ENCODE data around the gene INS. TPM values are rescaled to one million over a fixed set of nuclear protein-coding genes. Genes with fewer than 3 reads are reported as not detected.

INS gene
- total and polyA plus RNA-seq, 2 donors = 0.42 to 2.4 TPM

DNA sequence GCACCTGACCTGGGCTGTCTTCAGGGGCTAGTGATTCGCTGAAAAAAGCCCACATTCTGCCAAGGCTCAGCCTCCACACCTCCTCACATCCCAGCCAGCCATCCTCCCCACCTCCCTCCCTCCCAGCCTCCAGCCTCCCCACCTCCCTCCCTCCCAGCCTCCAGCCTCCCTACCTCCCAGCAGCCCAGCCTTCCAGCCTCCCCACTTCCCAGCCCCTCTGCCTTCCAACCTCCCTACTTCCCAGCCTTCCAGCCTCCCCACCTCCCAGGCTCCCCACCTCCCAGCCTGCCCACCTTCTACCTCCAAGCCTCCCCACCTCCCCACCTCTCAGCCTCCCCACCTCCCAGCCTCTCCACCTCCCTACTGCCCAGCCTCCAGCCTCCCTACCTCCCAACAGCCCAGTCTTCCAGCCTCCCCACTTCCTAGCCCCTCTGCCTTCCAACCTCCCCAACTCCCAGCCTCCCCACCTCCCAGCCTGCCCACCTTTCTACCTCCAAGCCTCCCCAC, 44.3 kb upstream of the INS start:
- 86% methylated on average over 1 of the region's 1 CpG for WGBS
- Histone ChIP-seq H3K9me3 (ENCODE audit: control insufficient read depth in 2 of 2, insufficient read depth in 1 of 2, low read length in 1 of 2) (peaks cover 0 to 3% of the 10 kb centered on the region in 2 donors), H3K27ac (ENCODE audit: low read depth in 1 of 2, low read length in 1 of 2) (no peak overlapping the region), H3K27me3 (ENCODE audit: control insufficient read depth in 2 of 2, insufficient read depth in 1 of 2, low read length in 1 of 2) (no peaks in the 10 kb centered on the region), H3K4me3 (ENCODE audit: low read length in 2 of 2) (no peak overlapping the region), H3K36me3 (ENCODE audit: control insufficient read depth in 2 of 2, insufficient read depth in 2 of 2, low read length in 1 of 2) (no peaks in the 10 kb centered on the region), H3K4me1 (ENCODE audit: control insufficient read depth in 2 of 2, insufficient read depth in 2 of 2, low read length in 2 of 2) (peaks cover 0 to 15% of the 10 kb centered on the region in 2 donors)
- DNase-seq (ENCODE audit: low read depth in 6 of 9, low spot score in 9 of 9) = no peak

DNA sequence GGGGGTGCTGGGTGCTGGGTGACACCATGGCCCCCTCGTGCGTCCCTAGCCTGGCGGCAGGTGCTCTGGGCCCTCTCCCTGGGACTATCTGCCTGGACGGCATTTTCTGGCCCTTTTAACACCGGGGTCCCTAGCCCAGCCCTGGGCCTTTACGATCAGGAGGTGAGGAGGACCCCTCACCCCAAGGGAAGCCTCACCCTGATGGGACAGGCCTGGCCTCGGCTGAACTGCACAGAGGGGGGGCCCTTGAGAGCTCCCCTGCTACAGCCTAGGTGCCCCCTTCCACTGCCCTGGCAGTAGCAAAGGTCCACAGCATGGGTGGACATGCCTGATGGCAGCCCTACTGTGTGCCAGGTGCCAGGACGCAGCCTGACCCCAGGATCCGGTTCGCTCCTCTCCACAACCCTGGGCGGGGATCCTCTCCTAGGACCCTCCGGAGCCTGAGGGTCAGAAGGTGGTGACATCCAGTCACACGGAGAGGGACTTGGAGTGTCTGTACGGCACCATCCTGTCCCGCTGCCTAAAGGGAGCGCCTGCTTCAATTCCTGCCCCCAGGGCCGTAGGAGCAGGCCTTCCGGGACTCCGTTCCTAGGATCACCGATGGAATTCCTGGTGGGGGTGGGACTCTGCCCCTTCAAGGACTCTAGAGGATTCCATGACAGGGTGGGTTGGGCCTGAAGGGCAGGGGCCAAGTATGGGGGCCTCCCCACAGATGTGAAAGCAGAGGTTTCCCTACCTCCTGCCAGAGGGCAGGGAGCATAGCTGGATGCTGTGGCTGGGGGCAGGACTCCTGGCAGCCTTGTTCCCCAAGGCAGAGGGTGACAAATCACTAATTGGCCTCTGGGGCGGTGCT, 43.6 kb upstream of the INS start:
- Histone ChIP-seq H3K9me3 (ENCODE audit: control insufficient read depth in 2 of 2, insufficient read depth in 1 of 2, low read length in 1 of 2) (peaks cover 0 to 4% of the 10 kb centered on the region in 2 donors), H3K4me3 (ENCODE audit: low read length in 2 of 2) (no peak overlapping the region), H3K4me1 (ENCODE audit: control insufficient read depth in 2 of 2, insufficient read depth in 2 of 2, low read length in 2 of 2) (peaks cover 0 to 15% of the 10 kb centered on the region in 2 donors), H3K27me3 (ENCODE audit: control insufficient read depth in 2 of 2, insufficient read depth in 1 of 2, low read length in 1 of 2) (no peaks in the 10 kb centered on the region), H3K27ac (ENCODE audit: low read depth in 1 of 2, low read length in 1 of 2) (no peak overlapping the region), H3K36me3 (ENCODE audit: control insufficient read depth in 2 of 2, insufficient read depth in 2 of 2, low read length in 1 of 2) (no peaks in the 10 kb centered on the region)
- DNase-seq (ENCODE audit: low read depth in 6 of 9, low spot score in 9 of 9) = no peak
- 91% methylated on average over 21 of the region's 21 CpGs for WGBS

DNA sequence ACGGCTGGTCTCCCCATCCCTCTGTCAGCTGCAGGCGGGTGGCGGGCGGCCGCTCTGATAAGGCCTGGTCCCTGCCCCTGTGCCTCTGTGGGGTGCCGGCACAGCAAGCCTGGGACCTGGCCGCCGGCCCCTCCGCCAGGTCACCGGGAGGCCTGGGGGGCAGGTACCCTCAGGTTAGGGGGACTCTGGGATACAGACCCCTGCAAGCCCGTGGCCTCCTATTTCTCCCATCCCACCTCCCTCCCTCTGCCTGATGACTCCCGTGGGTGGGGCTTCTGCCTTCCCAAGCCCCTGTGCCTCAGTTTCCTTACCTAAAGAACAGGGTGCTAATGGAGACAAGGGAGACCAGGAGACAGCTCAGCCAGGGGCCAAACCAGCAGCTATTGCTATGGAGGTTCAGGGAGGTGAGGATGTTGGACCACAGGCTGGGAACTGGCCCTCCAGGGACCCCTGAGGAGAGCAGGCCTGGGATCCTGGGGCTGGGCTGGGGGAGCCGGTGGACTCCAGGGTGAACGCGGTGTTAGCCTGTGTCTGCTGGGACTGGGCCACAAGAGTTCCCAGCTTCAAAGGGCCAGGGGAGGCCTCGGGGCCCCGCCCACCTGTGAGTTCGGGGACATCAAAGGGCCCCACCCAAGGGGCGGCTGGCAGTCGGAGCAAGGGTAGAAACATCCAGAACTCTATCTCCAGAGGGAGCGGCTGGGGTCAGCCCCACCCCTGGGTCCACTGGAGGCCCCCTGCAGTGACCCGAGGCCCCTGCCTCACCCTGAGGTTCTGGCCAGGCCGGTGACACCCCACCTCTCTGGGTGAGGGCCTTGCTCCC, 42.6 kb upstream of the INS start:
- Histone ChIP-seq H3K36me3 (ENCODE audit: control insufficient read depth in 2 of 2, insufficient read depth in 2 of 2, low read length in 1 of 2) (no peaks in the 10 kb centered on the region), H3K27ac (ENCODE audit: low read depth in 1 of 2, low read length in 1 of 2) (no peak overlapping the region), H3K4me1 (ENCODE audit: control insufficient read depth in 2 of 2, insufficient read depth in 2 of 2, low read length in 2 of 2) (peaks cover 0 to 15% of the 10 kb centered on the region in 2 donors), H3K4me3 (ENCODE audit: low read length in 2 of 2) (no peak overlapping the region), H3K27me3 (ENCODE audit: control insufficient read depth in 2 of 2, insufficient read depth in 1 of 2, low read length in 1 of 2) (no peaks in the 10 kb centered on the region), H3K9me3 (ENCODE audit: control insufficient read depth in 2 of 2, insufficient read depth in 1 of 2, low read length in 1 of 2) (peaks cover 0 to 4% of the 10 kb centered on the region in 2 donors)
- DNase-seq (ENCODE audit: low read depth in 6 of 9, low spot score in 9 of 9) = no peak
- WGBS = 95% methylated on average over 23 of the region's 23 CpGs

DNA sequence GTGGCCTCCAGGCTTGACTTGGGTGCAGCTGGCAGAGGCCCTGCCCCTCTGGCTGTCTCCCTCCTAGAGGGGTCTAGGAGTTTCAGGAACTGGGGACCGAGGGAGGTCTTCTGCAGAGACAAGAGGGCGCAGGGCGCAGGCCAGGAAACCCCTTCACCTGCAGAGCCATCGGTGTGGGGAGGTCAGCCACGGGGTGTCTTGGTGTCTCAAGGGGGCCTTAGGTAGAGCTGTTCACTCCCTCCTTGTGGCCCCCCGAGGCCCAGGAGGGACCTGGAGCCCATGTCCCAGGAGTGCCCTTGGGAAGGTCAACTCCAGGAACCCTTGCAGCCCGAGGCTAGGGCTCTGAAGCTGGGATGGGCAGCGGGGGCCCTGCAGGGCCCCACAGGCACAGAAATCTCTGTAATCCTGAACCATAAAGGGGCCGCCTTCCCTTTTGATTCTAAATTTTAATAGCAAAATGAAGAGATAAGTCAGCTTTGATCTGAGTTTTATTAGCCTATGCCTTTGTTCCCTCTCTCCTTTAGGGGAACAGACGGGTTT, 42.0 kb upstream of the INS start:
- no peak overlapping the region for H3K27ac ChIP-seq (ENCODE audit: low read depth in 1 of 2, low read length in 1 of 2)

DNA sequence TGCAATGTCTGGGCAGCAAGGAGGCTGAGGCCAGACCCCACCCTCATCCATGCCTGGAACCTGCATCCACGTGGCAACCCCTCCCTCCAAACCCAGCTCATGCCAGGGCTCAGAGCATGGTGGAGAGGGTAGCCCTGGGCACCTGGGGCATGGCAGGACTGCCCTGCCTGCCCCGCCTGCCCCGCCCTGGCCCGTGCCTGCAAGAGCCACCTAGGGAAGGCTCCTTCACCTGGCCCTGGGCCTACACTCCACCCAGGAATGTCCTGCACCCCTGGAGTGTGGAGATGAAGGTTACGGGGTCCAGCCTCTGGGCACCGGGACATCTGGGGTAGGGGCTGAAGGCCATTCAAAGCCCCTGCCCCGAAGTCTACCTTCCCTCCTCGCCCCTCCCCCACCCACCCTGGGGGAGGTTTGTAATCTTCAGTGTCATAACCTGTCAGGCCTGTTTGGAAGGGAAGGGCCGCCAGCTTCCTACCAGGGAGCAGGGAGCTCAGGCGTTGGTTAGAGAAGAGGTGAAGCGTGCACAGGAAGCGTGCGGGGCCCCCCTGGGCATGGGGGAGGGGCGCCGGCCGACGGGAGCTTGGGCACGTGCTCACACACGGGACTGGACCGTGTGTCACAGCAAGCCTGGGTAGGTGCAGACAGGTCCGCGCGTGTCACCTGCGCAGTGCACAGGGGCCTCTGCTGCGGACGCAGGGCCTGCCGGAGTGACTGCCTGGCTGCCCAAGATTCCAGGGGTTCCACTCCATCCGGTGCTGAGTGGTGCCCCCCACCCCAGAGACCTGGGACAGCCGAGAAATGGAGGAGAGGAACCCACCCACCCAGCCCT, 41.3 kb upstream of the INS start:
- no peak for DNase-seq (ENCODE audit: low read depth in 6 of 9, low spot score in 9 of 9)
- Histone ChIP-seq H3K27me3 (ENCODE audit: control insufficient read depth in 2 of 2, insufficient read depth in 1 of 2, low read length in 1 of 2) (no peaks in the 10 kb centered on the region), H3K36me3 (ENCODE audit: control insufficient read depth in 2 of 2, insufficient read depth in 2 of 2, low read length in 1 of 2) (no peaks in the 10 kb centered on the region), H3K4me3 (ENCODE audit: low read length in 2 of 2) (no peak overlapping the region), H3K27ac (ENCODE audit: low read depth in 1 of 2, low read length in 1 of 2) (no peak overlapping the region), H3K9me3 (ENCODE audit: control insufficient read depth in 2 of 2, insufficient read depth in 1 of 2, low read length in 1 of 2) (peaks cover 0 to 4% of the 10 kb centered on the region in 2 donors), H3K4me1 (ENCODE audit: control insufficient read depth in 2 of 2, insufficient read depth in 2 of 2, low read length in 2 of 2) (peaks cover 0 to 15% of the 10 kb centered on the region in 2 donors)
- 58% methylated on average over 29 of the region's 29 CpGs for WGBS

More for the DNA sequence above, 42.0 kb upstream of the INS start:
- no peaks in the 10 kb centered on the region for H3K36me3 ChIP-seq (ENCODE audit: control insufficient read depth in 2 of 2, insufficient read depth in 2 of 2, low read length in 1 of 2)
- H3K4me3 ChIP-seq (ENCODE audit: low read length in 2 of 2) = no peak overlapping the region
- no peak for DNase-seq (ENCODE audit: low read depth in 6 of 9, low spot score in 9 of 9)
- H3K27me3 ChIP-seq (ENCODE audit: control insufficient read depth in 2 of 2, insufficient read depth in 1 of 2, low read length in 1 of 2) = no peaks in the 10 kb centered on the region
- H3K9me3 ChIP-seq (ENCODE audit: control insufficient read depth in 2 of 2, insufficient read depth in 1 of 2, low read length in 1 of 2) = peaks cover 0 to 4% of the 10 kb centered on the region in 2 donors
- WGBS = 92% methylated on average over 10 of the region's 10 CpGs
- H3K4me1 ChIP-seq (ENCODE audit: control insufficient read depth in 2 of 2, insufficient read depth in 2 of 2, low read length in 2 of 2) = peaks cover 0 to 15% of the 10 kb centered on the region in 2 donors

DNA sequence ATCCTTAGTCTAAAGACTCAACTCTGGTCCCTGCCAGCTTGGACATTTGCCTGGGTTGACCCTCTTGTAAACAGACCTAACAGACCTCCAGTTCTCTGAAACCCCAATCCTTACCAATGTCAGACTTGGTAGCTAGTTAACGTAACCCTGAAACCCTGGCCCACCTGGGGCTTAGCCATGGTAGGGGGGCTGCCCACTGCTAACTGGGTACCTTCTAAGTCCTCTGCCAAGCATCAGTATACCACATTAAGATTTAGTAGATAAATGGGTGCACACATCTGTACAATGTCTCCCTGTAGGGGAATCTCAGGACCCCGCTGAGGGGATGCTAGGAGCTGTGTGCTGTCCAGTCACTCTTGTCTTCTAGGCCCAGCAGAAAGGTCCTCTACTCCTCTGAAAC, 40.5 kb upstream of the INS start:
- H3K4me1 ChIP-seq (ENCODE audit: control insufficient read depth in 2 of 2, insufficient read depth in 2 of 2, low read length in 2 of 2) = peaks cover 0 to 15% of the 10 kb centered on the region in 2 donors
- no peak overlapping the region for H3K27ac ChIP-seq (ENCODE audit: low read depth in 1 of 2, low read length in 1 of 2)
- H3K4me3 ChIP-seq (ENCODE audit: low read length in 2 of 2) = no peak overlapping the region
- no peaks in the 10 kb centered on the region for H3K27me3 ChIP-seq (ENCODE audit: control insufficient read depth in 2 of 2, insufficient read depth in 1 of 2, low read length in 1 of 2)
- no peaks in the 10 kb centered on the region for H3K36me3 ChIP-seq (ENCODE audit: control insufficient read depth in 2 of 2, insufficient read depth in 2 of 2, low read length in 1 of 2)
- WGBS = 76% methylated on average over 2 of the region's 2 CpGs
- no peak for DNase-seq (ENCODE audit: low read depth in 6 of 9, low spot score in 9 of 9)
- H3K9me3 ChIP-seq (ENCODE audit: control insufficient read depth in 2 of 2, insufficient read depth in 1 of 2, low read length in 1 of 2) = peaks cover 0 to 4% of the 10 kb centered on the region in 2 donors

DNA sequence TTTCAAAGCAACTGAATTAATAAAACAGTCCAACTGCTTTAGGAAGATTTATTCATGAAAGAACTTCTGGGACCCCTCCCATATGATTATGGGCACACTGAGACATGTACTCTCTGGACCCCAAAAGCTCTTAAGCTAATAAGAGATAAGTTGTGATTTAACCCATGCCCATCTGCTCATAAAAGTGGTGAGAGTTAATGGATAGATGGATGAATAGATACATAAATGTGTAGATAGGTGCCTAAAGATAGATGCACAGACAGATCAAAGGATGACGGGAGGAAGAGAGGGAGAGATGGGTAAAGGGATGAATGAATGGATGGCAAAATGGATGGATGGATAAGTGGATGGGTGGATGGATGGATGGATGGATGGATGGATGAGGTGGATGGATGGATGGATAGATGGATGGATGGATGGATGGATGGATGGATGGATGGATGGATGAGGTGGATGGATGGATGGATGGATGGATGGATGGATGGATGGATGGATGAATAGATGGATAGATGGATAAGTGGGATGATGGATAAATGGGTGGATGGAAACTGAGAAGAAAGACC, 40.0 kb upstream of the INS start:
- Histone ChIP-seq H3K4me3 (ENCODE audit: low read length in 2 of 2) (no peak overlapping the region), H3K4me1 (ENCODE audit: control insufficient read depth in 2 of 2, insufficient read depth in 2 of 2, low read length in 2 of 2) (peaks cover 0 to 15% of the 10 kb centered on the region in 2 donors), H3K27ac (ENCODE audit: low read depth in 1 of 2, low read length in 1 of 2) (no peak overlapping the region), H3K9me3 (ENCODE audit: control insufficient read depth in 2 of 2, insufficient read depth in 1 of 2, low read length in 1 of 2) (peaks cover 0 to 4% of the 10 kb centered on the region in 2 donors), H3K27me3 (ENCODE audit: control insufficient read depth in 2 of 2, insufficient read depth in 1 of 2, low read length in 1 of 2) (no peaks in the 10 kb centered on the region), H3K36me3 (ENCODE audit: control insufficient read depth in 2 of 2, insufficient read depth in 2 of 2, low read length in 1 of 2) (no peaks in the 10 kb centered on the region)
- no peak for DNase-seq (ENCODE audit: low read depth in 6 of 9, low spot score in 9 of 9)
- WGBS = 94% methylated on average over 1 of the region's 1 CpG

DNA sequence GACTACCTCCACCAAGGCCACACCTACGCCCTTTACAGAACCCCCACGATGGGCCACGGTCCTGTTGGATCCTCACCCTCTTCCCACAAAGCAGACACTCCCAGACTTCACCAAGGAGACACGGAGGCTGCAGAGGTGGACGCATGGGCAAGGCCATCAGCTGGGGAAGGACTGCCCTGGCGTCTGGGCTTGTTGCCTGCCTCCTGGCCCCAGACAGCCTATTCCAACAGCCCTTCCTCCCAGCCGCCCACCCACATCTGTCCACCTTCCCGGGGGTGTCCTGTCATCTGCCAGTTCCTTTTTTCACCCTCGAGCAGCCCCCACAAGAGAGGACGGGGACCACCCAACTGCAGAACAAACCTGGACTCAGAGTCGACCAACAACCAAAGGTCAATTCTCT, 39.5 kb upstream of the INS start:
- H3K4me3 ChIP-seq (ENCODE audit: low read length in 2 of 2) = no peak overlapping the region
- H3K4me1 ChIP-seq (ENCODE audit: control insufficient read depth in 2 of 2, insufficient read depth in 2 of 2, low read length in 2 of 2) = peaks cover 0 to 15% of the 10 kb centered on the region in 2 donors
- no peaks in the 10 kb centered on the region for H3K36me3 ChIP-seq (ENCODE audit: control insufficient read depth in 2 of 2, insufficient read depth in 2 of 2, low read length in 1 of 2)
- peaks cover 0 to 3% of the 10 kb centered on the region in 2 donors for H3K27me3 ChIP-seq (ENCODE audit: control insufficient read depth in 2 of 2, insufficient read depth in 1 of 2, low read length in 1 of 2)
- DNase-seq (ENCODE audit: low read depth in 6 of 9, low spot score in 9 of 9) = no peak
- H3K9me3 ChIP-seq (ENCODE audit: control insufficient read depth in 2 of 2, insufficient read depth in 1 of 2, low read length in 1 of 2) = peaks cover 0 to 4% of the 10 kb centered on the region in 2 donors
- H3K27ac ChIP-seq (ENCODE audit: low read depth in 1 of 2, low read length in 1 of 2) = no peak overlapping the region
- 96% methylated on average over 11 of the region's 11 CpGs for WGBS

All from thymus (tissue), 11 donors.